Esophagus muscularis mucosa (tissue), 4 donors: ENCODE data around the gene SPOCD1. TPM values are rescaled to one million over a fixed set of nuclear protein-coding genes. Genes with fewer than 3 reads are reported as not detected.
A peak's percentile ranks its signal among the peaks of the same experiment; 100 is the strongest.

ENCODE experiments used
- DNase-seq: peaks from one replicate; pipeline ENCODE4 v3.0.0-alpha.2; 2017; ENCODE audit errors: extremely low spot score
- H3K27ac ChIP-seq, 4 donors: fragments of 200-600 bp; sonication (generic); replicated peaks in 1 of 4; 1 replicate in 3 of 4; 2 replicates in 1 of 4; pipeline ENCODE4 v1.5.1; 2016 to 2019; ENCODE audit warnings: mild to moderate bottlenecking in 1 of 4
- H3K27me3 ChIP-seq, 4 donors: fragments of 200-600 bp; sonication (generic); one replicate each; pipeline versions ENCODE4 v1.5.1 to v1.6.0; 2016 to 2019
- H3K36me3 ChIP-seq, 4 donors: fragments of 200-600 bp; sonication (generic); one replicate each; pipeline ENCODE4 v1.5.1; 2016 to 2019
- H3K4me1 ChIP-seq, 4 donors: fragments of 200-600 bp; sonication (generic); one replicate each; pipeline ENCODE4 v1.5.1; 2016 to 2019
- H3K4me3 ChIP-seq, 4 donors: fragments of 200-600 bp; sonication (generic); 1 replicate in 2 of 4; 2 replicates in 2 of 4; pipeline ENCODE4 v1.5.1; 2016 to 2019; ENCODE audit warnings: mild to moderate bottlenecking in 4 of 4, moderate library complexity in 1 of 4
- H3K9me3 ChIP-seq, 4 donors: fragments of 200-600 bp; sonication (generic); 1 replicate in 3 of 4; 2 replicates in 1 of 4; pipeline ENCODE4 v1.5.1; 2016 to 2019
- CTCF ChIP-seq, 3 experiments: fragments of 200-600 bp in 2 of 3; fragments of 450-650 bp in 1 of 3; sonication (generic) in 2 of 3; IDR thresholded peaks; one replicate each; pipeline ENCODE4 v1.5.1; 2017 to 2019; ENCODE audit warnings: antibody characterized with exemption in 3 of 3, mild to moderate bottlenecking in 2 of 3, moderate library complexity in 1 of 3
- EP300 ChIP-seq: sonication (generic); formaldehyde crosslinking; IDR thresholded peaks from one replicate; pipeline ENCODE4 v1.6.1; 2017; ENCODE audit warnings: antibody characterized with exemption
- POLR2A ChIP-seq: fragments of 450-650 bp; IDR thresholded peaks from one replicate; pipeline ENCODE4 v1.6.1; 2017; ENCODE audit warnings: antibody characterized with exemption, moderate library complexity, mild to moderate bottlenecking, low read depth
- POLR2AphosphoS5 ChIP-seq, 2 donors: sonication (generic); formaldehyde crosslinking; IDR thresholded peaks; one replicate each; pipeline ENCODE4 v1.6.1; 2017; ENCODE audit warnings: antibody characterized with exemption in 2 of 2
- WGBS: methylation state at CpG from one replicate; pipeline ENCODE4 v1.1.5; 2018; 5-methylcytosine and 5-hydroxymethylcytosine counted together
- intact Hi-C: fragments of 100-400 bp; cut with DNase I; formaldehyde crosslinking; loops from one replicate; pipeline ENCODE4 v1.15.1; 2023
- total RNA-seq, 4 donors: library from RNA; depleted of rRNA; stranded (reverse); fragments of >200 nt; gene quantifications; one replicate each; pipeline versions ENCODE4 v1.1.0 to v1.2.1, GENCODE V29; 2016

Gene SPOCD1
- total RNA-seq, 4 donors from 2014 or later: 0.17 to 0.19 (median 0.17) TPM; not detected in 1

GRCh38 chr1:31831397-31832378 is 15.9 kb upstream of the SPOCD1 start:
- Histone ChIP-seq H3K4me1 (no peaks in the 10 kb centered on the region), H3K27me3 (peaks cover 0 to 15% (median 0%) of the 10 kb centered on the region in 4 donors), H3K36me3 (no peaks in the 10 kb centered on the region), H3K4me3 (no peak overlapping the region), H3K9me3 (no peaks in the 10 kb centered on the region), H3K27ac (no peak overlapping the region)
- no peak for DNase-seq
- WGBS: 81% methylated on average over 9 of the region's 9 CpGs
- TF ChIP-seq EP300 (no peak), POLR2AphosphoS5 (IDR thresholded peaks at IDR 0.05) (no peak), CTCF (IDR thresholded peaks at IDR 0.05) (no peak), POLR2A (no peak)
- intact Hi-C loops: no loop called here

- Histone ChIP-seq H3K9me3 (no peaks in the 10 kb centered on the region), H3K27me3 (peaks cover 0 to 15% (median 0%) of the 10 kb centered on the region in 4 donors), H3K4me1 (no peaks in the 10 kb centered on the region), H3K27ac (no peak overlapping the region), H3K36me3 (no peaks in the 10 kb centered on the region), H3K4me3 (no peak overlapping the region)
- 86% methylated on average over 8 of the region's 8 CpGs for WGBS
- peak; percentile 78 for DNase-seq
- TF ChIP-seq POLR2AphosphoS5 (IDR thresholded peaks at IDR 0.05) (no peak), POLR2A (no peak), CTCF (IDR thresholded peaks at IDR 0.05) (no peak), EP300 (no peak)
- intact Hi-C loops: no loop called here
Observed at GRCh38 chr1:31830511-31830910, 14.7 kb upstream of the SPOCD1 start.

- intact Hi-C loops: no loop called here
- 88% methylated on average over 6 of the region's 10 CpGs for WGBS
Observed at GRCh38 chr1:31830065-31830464, 14.2 kb upstream of the SPOCD1 start.

GRCh38 chr1:31828926-31829690 is 13.3 kb upstream of the SPOCD1 start:
- DNase-seq: peak; percentile 53
- intact Hi-C loops: no loop called here
- no peaks in the 10 kb centered on the region for H3K9me3 ChIP-seq
- no peak for TF ChIP-seq EP300
- TF ChIP-seq POLR2AphosphoS5 (IDR thresholded peaks at IDR 0.05): no peak
- no peak for TF ChIP-seq POLR2A
- TF ChIP-seq CTCF (IDR thresholded peaks at IDR 0.05): no peak
- no peak overlapping the region for H3K4me3 ChIP-seq
- H3K36me3 ChIP-seq: no peaks in the 10 kb centered on the region
- WGBS: 90% methylated on average over 15 of the region's 15 CpGs
- no peak overlapping the region for H3K27ac ChIP-seq
- peaks cover 0 to 12% (median 0%) of the 10 kb centered on the region in 4 donors for H3K27me3 ChIP-seq
- H3K4me1 ChIP-seq: no peaks in the 10 kb centered on the region

More at GRCh38 chr1:31830065-31830464, 14.2 kb upstream of the SPOCD1 start:
- no peak overlapping the region for H3K27ac ChIP-seq
- H3K9me3 ChIP-seq: no peaks in the 10 kb centered on the region
- DNase-seq: peak; percentile 84
- H3K27me3 ChIP-seq: peaks cover 0 to 12% (median 0%) of the 10 kb centered on the region in 4 donors
- no peak overlapping the region for H3K4me3 ChIP-seq
- no peaks in the 10 kb centered on the region for H3K4me1 ChIP-seq
- no peaks in the 10 kb centered on the region for H3K36me3 ChIP-seq
- no peak for TF ChIP-seq POLR2A
- TF ChIP-seq POLR2AphosphoS5 (IDR thresholded peaks at IDR 0.05): no peak
- no peak for TF ChIP-seq EP300
- TF ChIP-seq CTCF (IDR thresholded peaks at IDR 0.05): no peak
